ENCODE data around the gene CABYR. TPM values are rescaled to one million over a fixed set of nuclear protein-coding genes. Genes with fewer than 3 reads are reported as not detected.

Gene CABYR
- total and polyA plus RNA-seq, 2 of the 13 experiments (the other 11 are each of a cell fraction or from before 2014, with no cell fraction given), result 0.71 to 0.88 TPM

- Histone ChIP-seq H3K4me1 (ENCODE audit: insufficient read depth, low read length) (no peaks in the 10 kb centered on the region), H3K9me3 (ENCODE audit: low read length) (no peaks in the 10 kb centered on the region), H3K27me3 (ENCODE audit: control insufficient read depth in 1 of 2, insufficient read depth in 2 of 2, low read length in 2 of 2) (peaks cover 1 to 5% of the 10 kb centered on the region in 2 experiments; a peak in 1 of 5 replicates), H2AFZ (ENCODE audit: low read length) (no peak overlapping the region), H3K27ac (ENCODE audit: extremely low read length, insufficient read depth, low read length) (no peak overlapping the region), H3K36me3 (replicated peaks in 1 of 2; ENCODE audit: control insufficient read depth in 1 of 2, insufficient read depth in 2 of 2, low read length in 2 of 2) (no peaks in the 10 kb centered on the region), H3K4me3 (replicated peaks in 1 of 3; ENCODE audit: insufficient read depth in 1 of 3, low read depth in 2 of 3, low read length in 3 of 3) (no peak overlapping the region), H4K20me1 (ENCODE audit: insufficient read depth, low read length) (no peaks in the 10 kb centered on the region), H3K4me2 (ENCODE audit: low read depth, low read length) (no peak overlapping the region), H3K9ac (ENCODE audit: insufficient read depth, low read depth, low read length) (no peak overlapping the region), H3K79me2 (ENCODE audit: insufficient read depth, low read length) (no peaks in the 10 kb centered on the region)
- TF ChIP-seq ARNT2 (CRISPR knock-in tag; IDR thresholded peaks at IDR 0.05; ENCODE audit: low read depth), result no peak
- TF ChIP-seq NR3C1 (CRISPR knock-in tag; IDR thresholded peaks at IDR 0.05), result no peak
- TF ChIP-seq, protein P1, sequence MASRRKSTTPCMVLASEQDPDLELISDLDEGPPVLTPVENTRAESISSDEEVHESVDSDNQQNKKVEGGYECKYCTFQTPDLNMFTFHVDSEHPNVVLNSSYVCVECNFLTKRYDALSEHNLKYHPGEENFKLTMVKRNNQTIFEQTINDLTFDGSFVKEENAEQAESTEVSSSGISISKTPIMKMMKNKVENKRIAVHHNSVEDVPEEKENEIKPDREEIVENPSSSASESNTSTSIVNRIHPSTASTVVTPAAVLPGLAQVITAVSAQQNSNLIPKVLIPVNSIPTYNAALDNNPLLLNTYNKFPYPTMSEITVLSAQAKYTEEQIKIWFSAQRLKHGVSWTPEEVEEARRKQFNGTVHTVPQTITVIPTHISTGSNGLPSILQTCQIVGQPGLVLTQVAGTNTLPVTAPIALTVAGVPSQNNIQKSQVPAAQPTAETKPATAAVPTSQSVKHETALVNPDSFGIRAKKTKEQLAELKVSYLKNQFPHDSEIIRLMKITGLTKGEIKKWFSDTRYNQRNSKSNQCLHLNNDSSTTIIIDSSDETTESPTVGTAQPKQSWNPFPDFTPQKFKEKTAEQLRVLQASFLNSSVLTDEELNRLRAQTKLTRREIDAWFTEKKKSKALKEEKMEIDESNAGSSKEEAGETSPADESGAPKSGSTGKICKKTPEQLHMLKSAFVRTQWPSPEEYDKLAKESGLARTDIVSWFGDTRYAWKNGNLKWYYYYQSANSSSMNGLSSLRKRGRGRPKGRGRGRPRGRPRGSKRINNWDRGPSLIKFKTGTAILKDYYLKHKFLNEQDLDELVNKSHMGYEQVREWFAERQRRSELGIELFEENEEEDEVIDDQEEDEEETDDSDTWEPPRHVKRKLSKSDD (CRISPR knock-in tag; IDR thresholded peaks at IDR 0.05; ENCODE audit: low read depth), result no peak
- TF ChIP-seq, protein P2, sequence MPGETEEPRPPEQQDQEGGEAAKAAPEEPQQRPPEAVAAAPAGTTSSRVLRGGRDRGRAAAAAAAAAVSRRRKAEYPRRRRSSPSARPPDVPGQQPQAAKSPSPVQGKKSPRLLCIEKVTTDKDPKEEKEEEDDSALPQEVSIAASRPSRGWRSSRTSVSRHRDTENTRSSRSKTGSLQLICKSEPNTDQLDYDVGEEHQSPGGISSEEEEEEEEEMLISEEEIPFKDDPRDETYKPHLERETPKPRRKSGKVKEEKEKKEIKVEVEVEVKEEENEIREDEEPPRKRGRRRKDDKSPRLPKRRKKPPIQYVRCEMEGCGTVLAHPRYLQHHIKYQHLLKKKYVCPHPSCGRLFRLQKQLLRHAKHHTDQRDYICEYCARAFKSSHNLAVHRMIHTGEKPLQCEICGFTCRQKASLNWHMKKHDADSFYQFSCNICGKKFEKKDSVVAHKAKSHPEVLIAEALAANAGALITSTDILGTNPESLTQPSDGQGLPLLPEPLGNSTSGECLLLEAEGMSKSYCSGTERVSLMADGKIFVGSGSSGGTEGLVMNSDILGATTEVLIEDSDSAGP (CRISPR knock-in tag; IDR thresholded peaks at IDR 0.05; ENCODE audit: borderline replicate concordance), result no peak
- no peak for TF ChIP-seq ZFX (CRISPR knock-in tag; IDR thresholded peaks at IDR 0.05; ENCODE audit: low read depth)
- TF ChIP-seq FOXJ3 (CRISPR knock-in tag; IDR thresholded peaks at IDR 0.05; ENCODE audit: borderline replicate concordance), result no peak
- no peak for TF ChIP-seq SKIL (CRISPR knock-in tag; IDR thresholded peaks at IDR 0.05; ENCODE audit: borderline replicate concordance)
- TF ChIP-seq ZNF558 (CRISPR knock-in tag; IDR thresholded peaks at IDR 0.05; ENCODE audit: borderline replicate concordance), result no peak
- no peak for TF ChIP-seq HOXD1 (CRISPR knock-in tag; IDR thresholded peaks at IDR 0.05)
- TF ChIP-seq ZNF724P (CRISPR knock-in tag; IDR thresholded peaks at IDR 0.05; ENCODE audit: borderline replicate concordance), result no peak
- TF ChIP-seq ZNF567 (CRISPR knock-in tag; IDR thresholded peaks at IDR 0.05; ENCODE audit: borderline replicate concordance), result no peak
- TF ChIP-seq ZNF580 (CRISPR knock-in tag; IDR thresholded peaks at IDR 0.05; ENCODE audit: borderline replicate concordance, low read depth), result no peak
- in situ Hi-C loops (cut with HindIII; ENCODE audit: extremely low pct_ligation_motif_present, low pct_unique_long_range_greater_than_20kb) (no loop called here), intact Hi-C loops (cut with micrococcal nuclease; ENCODE audit: unreplicated experiment) (no loop called here)
- no peak for DNase-seq (ENCODE audit: low spot score)
- CTCF ChIA-PET (ENCODE audit: low intra/inter-chr PET ratio, low total read pairs), result no interaction called here
- no TSS peak for BruUV-seq (replicated peaks)
- WGBS (ENCODE audit: low lambda C conversion rate), result 11% methylated on average over 3 of the region's 3 CpGs
- FAIRE-seq, result no peak
- ATAC-seq, result no peak
- POLR2A ChIA-PET, result no interaction called here
Observed at GRCh38 chr18:24153397-24153796, 14.5 kb downstream of the CABYR start.

Data from HepG2 (cell line).